HG03039 (cell line): Measurements from ENCODE around the gene TEKTIP1.
"Not testable (repeated sequence)": the region's sequence is repeated elsewhere in the genome, so short reads cannot be mapped to it uniquely, and the experiment has no call there.

Experiments
- ATAC-seq: cut with Tn5 transposase; IDR thresholded peaks from one replicate; pipeline ENCODE4 v1.9.1; 2021; ENCODE audit warnings: mild to moderate bottlenecking, moderate library complexity; ENCODE audit not compliant: unreplicated experiment

TEKTIP1 gene

GRCh38 chr19:3522421-3523360 is 16.3 kb upstream of the TEKTIP1 start:
- ATAC-seq = no peak

- ATAC-seq = no peak
Observed at GRCh38 chr19:3523361-3524077, 15.5 kb upstream of the TEKTIP1 start.

- no peak for ATAC-seq
Observed at GRCh38 chr19:3524078-3524842, 14.7 kb upstream of the TEKTIP1 start.

GRCh38 chr19:3524904-3525451 is 14.0 kb upstream of the TEKTIP1 start:
- ATAC-seq = no peak

- ATAC-seq = no peak
Observed at GRCh38 chr19:3526507-3527237, 12.3 kb upstream of the TEKTIP1 start.

GRCh38 chr19:3527238-3527910 is 11.6 kb upstream of the TEKTIP1 start:
- no peak for ATAC-seq

- ATAC-seq = no peak
Observed at GRCh38 chr19:3528080-3528479, 10.9 kb upstream of the TEKTIP1 start.

GRCh38 chr19:3528539-3529211 is 10.3 kb upstream of the TEKTIP1 start:
- ATAC-seq = no peak

GRCh38 chr19:3529299-3529698 is 9.7 kb upstream of the TEKTIP1 start:
- ATAC-seq = not testable (repeated sequence)

- no peak for ATAC-seq
Observed at GRCh38 chr19:3530389-3530788, 8.6 kb upstream of the TEKTIP1 start.

- no peak for ATAC-seq
Observed at GRCh38 chr19:3531716-3532115, 7.3 kb upstream of the TEKTIP1 start.

- no peak for ATAC-seq
Observed at GRCh38 chr19:3532154-3532786, 6.7 kb upstream of the TEKTIP1 start.

GRCh38 chr19:3533033-3533432 is 5.9 kb upstream of the TEKTIP1 start:
- no peak for ATAC-seq

- no peak for ATAC-seq
Observed at GRCh38 chr19:3533563-3534216, 5.3 kb upstream of the TEKTIP1 start.

GRCh38 chr19:3534375-3535234 is 4.4 kb upstream of the TEKTIP1 start:
- ATAC-seq = no peak

- ATAC-seq = no peak
Observed at GRCh38 chr19:3535235-3535535, 3.8 kb upstream of the TEKTIP1 start.

GRCh38 chr19:3535563-3535965 is 3.4 kb upstream of the TEKTIP1 start:
- no peak for ATAC-seq
